Neural progenitor cell (in vitro differentiated cells): ENCODE results near the gene MSL1.

Experiments used
- CTCF ChIP-seq: fragments of 200-600 bp; sonication (generic); IDR thresholded peaks from 2 replicates; pipeline ENCODE4 v1.5.1; 2017; ENCODE audit warnings: antibody characterized with exemption, mild to moderate bottlenecking
- EZH2phosphoT487 ChIP-seq: fragments of 200-600 bp; sonication (generic); IDR thresholded peaks from 2 replicates; pipeline ENCODE4 v1.6.1; 2017; ENCODE audit warnings: antibody characterized with exemption

GRCh38 chr17:40084477-40084876, 37.3 kb upstream of the MSL1 start:
- TF ChIP-seq CTCF (no peak), EZH2phosphoT487 (no peak)
